GOT3 (cell line): Measurements from ENCODE around the gene FGFR2.
"Not testable (repeated sequence)": the region's sequence is repeated elsewhere in the genome, so short reads cannot be mapped to it uniquely, and the experiment has no call there.

Experiments used
- DNase-seq: peaks from one replicate; lab custom pipeline; 2025; ENCODE audit warnings: mixed read lengths; lab: John Stamatoyannopoulos, UW

Gene FGFR2

GRCh38 chr10:121524157-121524817 lies 74.0 kb downstream of the FGFR2 start:
- no peak for DNase-seq

GRCh38 chr10:121522831-121523230 lies 75.4 kb downstream of the FGFR2 start:
- no peak for DNase-seq

GRCh38 chr10:121521794-121522556 lies 76.3 kb downstream of the FGFR2 start:
- no peak for DNase-seq

- DNase-seq: not testable (repeated sequence)
These were observed 77.7 kb downstream of the FGFR2 start for GRCh38 chr10:121520526-121520925.

GRCh38 chr10:121519901-121520493 lies 78.2 kb downstream of the FGFR2 start:
- DNase-seq: no peak

- no peak for DNase-seq
These were observed 78.8 kb downstream of the FGFR2 start for GRCh38 chr10:121519411-121519810.

GRCh38 chr10:121518333-121518732 lies 79.9 kb downstream of the FGFR2 start:
- DNase-seq: no peak

GRCh38 chr10:121516093-121516865 lies 82.0 kb downstream of the FGFR2 start:
- no peak for DNase-seq

- DNase-seq: no peak
These were observed 83.9 kb downstream of the FGFR2 start for GRCh38 chr10:121514141-121514865.

- DNase-seq: no peak
These were observed 86.3 kb downstream of the FGFR2 start for GRCh38 chr10:121511943-121512342.

GRCh38 chr10:121511460-121511859 lies 86.8 kb downstream of the FGFR2 start:
- no peak for DNase-seq

- DNase-seq: no peak
These were observed 88.0 kb downstream of the FGFR2 start for GRCh38 chr10:121510201-121510771.

- DNase-seq: no peak
These were observed 88.4 kb downstream of the FGFR2 start for GRCh38 chr10:121509796-121510195.

GRCh38 chr10:121509112-121509511 lies 89.1 kb downstream of the FGFR2 start:
- no peak for DNase-seq

GRCh38 chr10:121503587-121504051 lies 94.6 kb downstream of the FGFR2 start:
- DNase-seq: no peak

- DNase-seq: no peak
These were observed 96.4 kb downstream of the FGFR2 start for GRCh38 chr10:121501796-121502195.

- no peak for DNase-seq
These were observed 97.4 kb downstream of the FGFR2 start for GRCh38 chr10:121500701-121501332.

- DNase-seq: no peak
These were observed 100.5 kb downstream of the FGFR2 start for GRCh38 chr10:121497513-121498470.

- DNase-seq: no peak
These were observed 102.5 kb downstream of the FGFR2 start for GRCh38 chr10:121495719-121496118.

GRCh38 chr10:121494296-121494695 lies 103.9 kb downstream of the FGFR2 start:
- no peak for DNase-seq
